ENCODE measurements around the gene SEC61A2.

Gene SEC61A2

GRCh38 chr10:12196531-12197211 lies 67.2 kb downstream of the SEC61A2 start:
- no peak for DNase-seq (ENCODE audit: low read depth in 2 of 2)

GRCh38 chr10:12198156-12198555 lies 68.7 kb downstream of the SEC61A2 start:
- DNase-seq (ENCODE audit: low read depth in 2 of 2), result no peak

GRCh38 chr10:12200850-12201249 lies 71.4 kb downstream of the SEC61A2 start:
- DNase-seq (ENCODE audit: low read depth in 2 of 2), result no peak

GRCh38 chr10:12201543-12201942 lies 72.1 kb downstream of the SEC61A2 start:
- no peak for DNase-seq (ENCODE audit: low read depth in 2 of 2)

GRCh38 chr10:12202226-12202625 lies 72.7 kb downstream of the SEC61A2 start:
- DNase-seq (ENCODE audit: low read depth in 2 of 2), result no peak

GRCh38 chr10:12205082-12205481 lies 75.6 kb downstream of the SEC61A2 start:
- DNase-seq (ENCODE audit: low read depth in 2 of 2), result no peak

GRCh38 chr10:12207114-12207513 lies 77.6 kb downstream of the SEC61A2 start:
- no peak for DNase-seq (ENCODE audit: low read depth in 2 of 2)

- DNase-seq (ENCODE audit: low read depth in 2 of 2), result no peak
Measured at GRCh38 chr10:12208460-12208859, 79.0 kb downstream of the SEC61A2 start.

- DNase-seq (ENCODE audit: low read depth in 2 of 2), result no peak
Measured at GRCh38 chr10:12212454-12212853, 83.0 kb downstream of the SEC61A2 start.

GRCh38 chr10:12213621-12214020 lies 84.1 kb downstream of the SEC61A2 start:
- DNase-seq (ENCODE audit: low read depth in 2 of 2), result no peak

GRCh38 chr10:12214093-12214492 lies 84.6 kb downstream of the SEC61A2 start:
- no peak for DNase-seq (ENCODE audit: low read depth in 2 of 2)

GRCh38 chr10:12214763-12215218 lies 85.3 kb downstream of the SEC61A2 start:
- DNase-seq (ENCODE audit: low read depth in 2 of 2), result no peak

Data from stimulated activated CD8-positive, alpha-beta memory T cell treated with anti-CD3 and anti-CD28 coated beads, Interleukin-7, amount 100 ng/mL, for 4 hours (primary cell).